GM18861 (cell line): ENCODE data around the gene CARD19.

Experiments used
- ATAC-seq: cut with Tn5 transposase; IDR thresholded peaks from one replicate; pipeline ENCODE4 v1.9.1; 2021; ENCODE audit not compliant: unreplicated experiment

The CARD19 gene

GRCh38 chr9:93117924-93118862 is 22.2 kb downstream of the CARD19 start:
- ATAC-seq = no peak

- ATAC-seq = no peak
Observed at GRCh38 chr9:93118863-93119702, 23.1 kb downstream of the CARD19 start.

- ATAC-seq = no peak
Observed at GRCh38 chr9:93119703-93119952, 23.6 kb downstream of the CARD19 start.

- ATAC-seq = peak; percentile 89
Observed at GRCh38 chr9:93119953-93120845, 24.2 kb downstream of the CARD19 start.

- no peak for ATAC-seq
Observed at GRCh38 chr9:93120846-93121315, 24.9 kb downstream of the CARD19 start.

- no peak for ATAC-seq
Observed at GRCh38 chr9:93121316-93122241, 25.6 kb downstream of the CARD19 start.

- ATAC-seq = no peak
Observed at GRCh38 chr9:93122721-93123221, 26.8 kb downstream of the CARD19 start.

- ATAC-seq = no peak
Observed at GRCh38 chr9:93123561-93124283, 27.7 kb downstream of the CARD19 start.

GRCh38 chr9:93124793-93125192 is 28.8 kb downstream of the CARD19 start:
- ATAC-seq = no peak

- ATAC-seq = no peak
Observed at GRCh38 chr9:93125331-93125894, 29.4 kb downstream of the CARD19 start.

GRCh38 chr9:93126151-93126781 is 30.2 kb downstream of the CARD19 start:
- no peak for ATAC-seq

- no peak for ATAC-seq
Observed at GRCh38 chr9:93126825-93127368, 30.9 kb downstream of the CARD19 start.

- ATAC-seq = no peak
Observed at GRCh38 chr9:93127395-93127911, 31.4 kb downstream of the CARD19 start.

GRCh38 chr9:93128011-93128714 is 32.1 kb downstream of the CARD19 start:
- ATAC-seq = no peak

- ATAC-seq = no peak
Observed at GRCh38 chr9:93128715-93129224, 32.8 kb downstream of the CARD19 start.

- no peak for ATAC-seq
Observed at GRCh38 chr9:93129286-93129685, 33.3 kb downstream of the CARD19 start.
